Activated T-helper 1 cell treated with anti-CD3 and anti-CD28 coated beads, Interleukin-2, amount 50 U/mL, for 16 hours (primary cell): ENCODE data around the gene GCFC2.
A peak's percentile ranks its signal among the peaks of the same experiment; 100 is the strongest.
"Not testable (repeated sequence)": the region's sequence is repeated elsewhere in the genome, so short reads cannot be mapped to it uniquely, and the experiment has no call there.

ENCODE experiments used
- DNase-seq, 2 donors: peaks; one replicate each; pipeline ENCODE4 v3.0.0-alpha.2; 2020; ENCODE audit warnings: low read depth in 1 of 2, low spot score in 1 of 2

GCFC2 gene

DNA sequence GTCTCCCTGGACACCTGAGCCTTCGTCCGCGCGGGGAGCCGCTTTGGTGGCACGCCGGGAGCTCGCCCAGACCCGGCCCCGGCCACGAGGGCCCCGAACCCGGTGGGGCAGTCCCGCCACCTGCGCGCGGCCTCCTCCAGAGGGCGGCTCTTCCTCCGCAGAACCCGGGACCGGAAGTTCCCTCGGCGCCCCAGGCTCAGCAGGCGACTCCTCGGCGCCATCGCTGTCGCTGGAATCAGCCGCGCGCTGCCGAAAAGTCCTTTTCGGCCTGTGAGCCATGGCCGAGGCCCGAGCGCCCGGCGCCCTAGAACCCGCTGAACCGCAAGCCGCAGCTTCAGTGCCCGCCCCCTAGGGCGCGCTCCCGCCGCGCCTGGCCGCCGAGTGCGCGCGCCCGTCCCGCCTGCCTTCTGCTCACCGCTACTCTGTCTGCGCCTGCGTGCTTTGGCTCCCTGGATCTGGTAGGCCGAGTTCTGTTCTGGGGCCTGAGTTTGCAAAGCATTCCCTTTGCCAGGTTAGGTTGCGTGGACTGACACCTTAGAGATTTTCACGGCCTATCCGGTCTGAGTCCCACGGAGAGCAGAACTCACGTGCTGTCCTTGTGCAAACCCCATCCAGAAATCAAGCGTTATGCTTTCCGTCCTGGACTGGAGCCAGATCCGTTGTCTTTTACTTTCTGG lies at the start of gene GCFC2:
GCFC2 (minus strand) TSS at position 339 of the 677 bp plus-strand sequence; CDS start at position 279, 60 bp downstream.
- DNase-seq = peak; percentile 60 to 73

DNA sequence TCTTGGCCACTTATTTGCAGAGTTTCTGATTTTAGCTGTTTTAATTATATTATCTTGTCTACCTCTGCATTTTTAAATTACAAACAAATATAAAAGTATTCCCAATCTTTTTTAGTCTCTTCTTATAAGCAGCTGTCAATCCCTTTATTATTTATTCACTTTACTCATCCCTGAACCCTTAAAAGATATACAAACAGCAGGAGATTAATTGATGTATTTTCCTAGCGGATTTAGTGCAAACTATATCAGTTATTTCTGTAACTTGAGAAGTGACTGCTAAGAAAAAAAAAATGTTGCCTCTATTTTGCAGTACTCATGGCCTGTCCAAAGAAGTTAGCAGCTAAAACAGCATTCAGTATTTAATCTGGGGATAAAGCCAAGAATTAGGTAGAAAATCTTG lies 42.1 kb upstream of the GCFC2 start:
- DNase-seq = no peak

DNA sequence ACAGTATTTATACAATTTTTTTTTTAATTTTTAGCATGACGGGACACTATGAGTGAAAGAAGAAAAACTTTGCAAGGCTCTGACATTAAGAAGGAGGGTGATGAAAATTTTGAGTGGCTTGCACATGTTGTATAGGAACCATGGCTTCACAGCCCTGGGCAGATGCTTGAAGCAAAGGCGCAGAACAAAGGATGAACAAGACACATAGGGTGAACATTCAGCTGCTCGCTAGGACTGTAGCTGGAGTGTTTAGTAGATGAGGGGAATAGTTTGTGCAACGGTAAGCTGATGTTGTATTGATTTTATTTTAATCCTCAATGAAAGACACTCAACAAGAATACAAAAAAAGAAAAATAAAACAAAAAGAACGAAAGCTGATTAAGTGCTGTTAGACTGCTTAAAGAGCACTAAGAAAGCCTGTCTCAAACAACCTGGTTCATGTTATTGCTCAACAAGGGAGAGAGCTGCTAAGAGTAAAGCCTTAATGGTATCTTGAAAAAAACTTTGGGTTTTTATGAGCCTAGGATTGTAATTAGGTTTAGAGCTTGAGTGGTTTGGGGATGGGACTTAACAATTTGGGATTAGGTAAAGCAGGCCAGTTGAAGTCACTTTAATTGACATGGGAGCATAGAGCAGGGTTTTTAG lies 41.2 kb upstream of the GCFC2 start:
- no peak for DNase-seq

DNA sequence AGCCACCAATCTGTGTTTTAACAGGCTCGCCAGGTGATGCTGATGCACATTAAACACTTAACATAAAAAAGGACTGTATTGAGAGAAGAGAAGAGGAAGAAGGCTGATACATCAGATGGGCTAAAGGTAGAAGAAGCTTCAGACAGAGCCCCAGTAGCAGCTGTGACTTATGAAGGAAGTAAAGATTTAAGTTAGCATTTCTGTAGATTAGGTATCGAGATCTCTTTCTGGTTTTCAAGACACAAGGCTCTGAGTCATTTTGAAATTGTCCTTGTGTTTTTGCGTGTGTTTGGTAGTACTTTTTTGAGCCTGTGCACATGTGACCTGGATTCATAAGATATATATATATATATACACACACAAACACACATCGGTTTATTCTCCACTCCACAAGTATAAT lies 40.6 kb upstream of the GCFC2 start:
- DNase-seq = no peak

DNA sequence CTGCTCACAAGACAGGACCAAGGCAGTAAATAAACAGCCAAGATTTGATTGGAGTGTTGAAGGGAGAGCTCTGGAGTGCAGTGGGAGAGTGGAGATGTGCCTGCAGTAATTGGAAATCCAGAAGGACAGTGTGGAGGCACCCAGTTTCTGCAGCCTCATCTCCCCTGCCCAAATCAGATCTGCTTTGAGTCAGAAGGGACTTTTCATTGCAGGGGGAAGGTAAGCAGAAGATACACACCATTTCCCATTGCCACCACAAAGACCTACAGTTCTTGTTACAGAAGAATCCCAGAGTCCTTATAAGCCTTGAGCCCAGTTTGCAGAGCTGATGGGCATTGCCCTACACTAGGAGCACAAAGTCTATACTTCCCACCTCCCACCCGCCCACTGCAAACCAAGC lies 27.2 kb upstream of the GCFC2 start:
- no peak for DNase-seq

DNA sequence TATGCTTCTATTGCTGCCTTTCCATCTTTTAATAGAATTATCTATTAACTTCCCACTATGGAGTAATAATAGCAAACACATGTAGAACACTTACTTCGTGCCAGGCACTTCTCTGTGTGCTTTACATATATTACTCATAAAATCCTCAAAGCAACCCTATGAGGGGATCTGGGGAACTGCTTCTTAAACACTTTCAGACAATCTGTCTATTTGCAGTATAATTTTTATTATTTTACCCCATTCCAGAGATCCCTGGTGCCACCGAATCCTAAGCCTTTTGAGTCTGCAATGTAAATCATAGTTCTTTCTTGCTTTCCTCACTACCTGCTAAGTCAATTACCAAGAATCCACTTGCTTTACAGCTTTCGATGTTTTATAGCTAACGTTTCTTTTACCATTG lies 25.6 kb upstream of the GCFC2 start:
- no peak for DNase-seq

DNA sequence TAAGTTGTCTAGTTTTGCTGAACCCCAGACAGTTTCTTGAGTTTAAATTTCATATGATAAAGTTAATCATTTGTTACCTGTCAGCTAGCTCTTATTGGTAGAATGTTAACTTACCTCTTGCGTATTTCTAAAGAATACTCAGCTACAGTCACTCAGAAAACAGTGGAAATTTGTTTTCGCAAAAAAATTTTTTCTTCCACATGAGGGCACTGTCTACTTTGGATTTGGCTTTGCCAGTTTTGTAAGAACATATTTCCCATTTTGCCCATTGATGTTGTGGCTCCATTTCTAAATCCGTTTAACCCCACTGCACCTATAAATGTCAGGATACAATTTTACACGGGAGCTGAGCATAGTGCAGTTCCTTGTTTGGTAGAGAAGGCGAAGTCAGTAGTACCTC lies 19.1 kb upstream of the GCFC2 start:
- no peak for DNase-seq

DNA sequence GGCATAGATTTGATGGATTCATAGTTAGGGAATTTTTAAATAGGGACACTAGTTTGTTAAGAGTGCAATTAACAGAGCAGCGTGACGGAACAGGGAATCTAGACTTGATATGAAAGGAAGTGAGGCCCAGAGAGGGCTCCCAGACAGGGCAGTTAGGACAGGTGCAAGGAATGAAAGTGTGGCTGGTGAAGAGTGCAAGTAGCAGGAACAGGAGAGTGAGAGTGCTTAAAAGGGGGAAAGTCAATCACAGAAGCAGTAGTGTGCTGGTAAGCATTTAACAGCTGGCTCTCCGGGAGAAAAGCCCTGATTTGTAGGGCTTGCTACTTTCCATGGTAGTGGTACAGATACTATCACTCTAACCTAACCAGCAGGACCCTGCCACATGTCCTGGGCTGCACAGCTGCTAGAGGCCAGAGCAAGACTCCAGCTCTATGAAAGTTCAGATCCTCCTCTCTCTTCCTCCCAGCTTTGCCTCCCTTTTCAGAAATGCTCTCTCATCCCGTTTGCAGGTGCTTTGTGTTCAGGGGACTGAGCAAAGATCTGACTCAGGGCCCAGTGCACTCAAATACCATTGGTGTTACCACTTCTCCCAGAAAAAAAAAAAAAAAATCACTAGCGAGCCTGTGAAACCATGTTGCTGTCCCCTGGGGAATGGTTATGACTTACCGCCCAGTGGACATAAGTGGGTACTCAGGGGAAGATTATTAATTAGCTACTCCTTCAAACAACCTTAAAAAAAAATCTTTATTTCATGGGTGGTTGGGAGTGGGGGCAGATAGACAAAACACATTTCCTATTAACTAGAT lies 18.1 kb upstream of the GCFC2 start:
- no peak for DNase-seq

DNA sequence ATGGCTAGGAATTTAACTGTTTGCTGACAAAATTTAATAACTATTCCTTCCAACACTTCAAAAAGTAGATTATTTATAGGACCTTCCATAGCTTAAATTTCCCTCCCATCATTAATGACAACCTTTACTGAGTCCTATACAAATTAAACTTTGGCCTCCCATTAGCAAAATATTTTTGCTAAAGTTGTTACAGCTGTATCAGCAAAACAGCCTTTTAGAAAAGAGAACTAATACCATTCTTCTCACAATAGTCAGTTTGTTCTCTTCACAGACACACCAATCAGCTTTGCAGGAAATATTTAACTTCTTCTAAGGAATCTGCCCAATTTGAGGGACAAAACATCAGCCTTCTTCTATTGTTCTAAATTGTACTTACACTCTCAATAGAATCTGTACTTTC lies 12.0 kb upstream of the GCFC2 start:
- no peak for DNase-seq

DNA sequence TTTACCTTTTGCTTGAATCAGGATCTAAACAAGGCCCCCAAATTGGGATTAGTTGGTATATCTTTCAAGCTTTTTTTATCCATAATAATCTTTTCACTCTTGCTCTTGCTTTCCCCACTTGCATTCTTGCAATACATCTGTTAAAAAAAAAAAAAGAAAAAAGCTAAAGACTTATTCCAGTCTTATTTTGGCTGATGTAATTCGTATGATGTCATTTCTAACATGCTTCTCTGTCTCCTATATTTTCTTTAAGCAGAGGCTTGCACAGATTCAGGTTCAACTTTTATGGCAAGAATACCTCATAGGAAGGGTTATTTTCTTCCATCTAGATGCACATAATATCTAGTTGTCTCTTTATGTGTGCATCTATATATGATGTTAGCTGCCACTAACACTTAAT lies 9.8 kb upstream of the GCFC2 start:
- no peak for DNase-seq

DNA sequence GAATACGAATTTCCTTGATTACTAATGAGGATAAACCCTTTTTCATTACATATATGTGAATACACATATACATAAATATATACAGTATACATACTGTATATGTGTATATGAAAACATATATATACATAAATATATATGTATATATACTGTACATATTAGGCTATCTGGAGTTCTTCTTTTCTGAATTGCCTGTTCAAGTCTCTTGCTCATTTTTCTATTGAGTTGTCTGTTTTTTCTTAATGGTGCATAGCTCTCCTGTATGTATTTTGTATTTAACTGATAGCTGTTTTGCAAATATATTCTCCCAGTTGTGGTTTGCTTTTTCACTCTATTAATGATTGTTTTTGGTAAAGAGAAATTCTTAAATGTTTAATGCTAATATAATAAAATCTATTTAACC lies 8.9 kb upstream of the GCFC2 start:
- no peak for DNase-seq

DNA sequence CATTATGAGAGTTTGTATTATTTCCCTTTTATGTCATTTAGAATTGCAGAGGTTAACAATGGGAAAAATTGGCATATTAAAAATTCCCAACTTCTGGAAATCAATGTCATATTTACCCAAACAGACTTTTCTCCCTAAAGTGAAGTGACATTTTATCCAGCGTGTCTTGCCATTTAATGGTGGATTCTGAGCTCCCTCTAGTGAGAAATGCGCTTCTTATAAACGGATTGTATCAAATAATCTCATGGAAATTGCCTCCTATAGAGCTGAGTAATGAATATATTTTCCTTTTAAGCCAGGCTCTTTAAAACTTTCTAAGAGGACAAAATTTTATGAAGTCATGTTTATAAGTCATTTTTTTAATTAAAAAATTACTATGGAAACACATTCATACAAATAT lies 5.7 kb upstream of the GCFC2 start:
- DNase-seq = no peak

DNA sequence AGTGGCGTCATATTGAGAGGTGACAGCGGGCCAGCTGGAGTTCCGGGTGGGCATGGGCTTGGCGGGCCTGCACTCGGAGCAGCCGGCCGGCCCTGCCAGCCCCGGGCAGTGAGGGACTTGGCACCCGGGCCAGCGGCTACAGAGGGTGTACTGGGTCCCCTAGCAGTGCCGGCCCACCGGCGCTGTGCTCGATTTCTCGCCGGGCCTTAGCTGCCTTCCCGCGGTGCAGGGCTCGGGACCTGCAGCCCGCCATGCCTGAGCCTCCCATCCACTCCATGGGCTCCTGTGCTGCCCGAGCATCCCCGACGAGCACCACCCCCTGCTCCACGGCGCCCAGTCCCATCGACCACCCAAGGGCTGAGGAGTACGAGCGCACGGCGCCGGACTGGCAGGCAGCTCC lies 875 bp upstream of the GCFC2 start:
- not testable (repeated sequence) for DNase-seq

DNA sequence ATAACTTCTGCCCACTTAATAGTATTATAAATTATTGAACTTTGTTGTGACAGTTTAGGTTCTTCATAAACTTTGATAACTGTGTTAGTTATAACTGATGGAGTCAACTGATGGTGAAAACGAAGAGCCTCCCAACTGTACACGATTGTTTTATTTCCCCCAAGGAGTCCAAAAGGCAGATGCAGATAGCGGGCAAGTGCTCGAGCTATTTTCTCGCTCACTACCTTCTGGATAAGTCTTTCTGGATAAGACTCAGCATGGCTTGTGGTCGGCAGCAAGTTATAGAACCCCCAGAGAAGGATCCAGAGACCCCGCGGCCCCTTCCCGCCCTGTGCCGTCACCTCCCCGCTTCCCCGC lies 517 bp downstream of the GCFC2 start:
- no peak for DNase-seq

DNA sequence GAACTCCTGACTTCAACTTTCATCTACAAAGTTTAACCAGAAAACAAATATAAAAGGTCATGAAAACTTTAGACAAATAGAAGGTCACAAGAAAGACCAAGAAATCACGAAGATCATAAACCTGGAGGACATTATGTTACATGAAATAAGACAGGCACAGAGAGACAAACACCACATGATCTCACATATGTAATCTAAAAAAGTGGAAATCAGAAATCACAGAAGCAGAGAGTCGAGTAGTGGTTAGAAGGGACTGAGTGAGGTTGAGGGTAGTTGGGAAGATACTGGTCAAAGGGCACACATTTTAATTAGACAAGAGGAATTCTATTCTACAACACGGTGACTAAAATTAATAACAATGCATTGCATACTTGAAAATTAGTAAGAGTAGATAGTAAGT lies 1.4 kb downstream of the GCFC2 start:
- no peak for DNase-seq

DNA sequence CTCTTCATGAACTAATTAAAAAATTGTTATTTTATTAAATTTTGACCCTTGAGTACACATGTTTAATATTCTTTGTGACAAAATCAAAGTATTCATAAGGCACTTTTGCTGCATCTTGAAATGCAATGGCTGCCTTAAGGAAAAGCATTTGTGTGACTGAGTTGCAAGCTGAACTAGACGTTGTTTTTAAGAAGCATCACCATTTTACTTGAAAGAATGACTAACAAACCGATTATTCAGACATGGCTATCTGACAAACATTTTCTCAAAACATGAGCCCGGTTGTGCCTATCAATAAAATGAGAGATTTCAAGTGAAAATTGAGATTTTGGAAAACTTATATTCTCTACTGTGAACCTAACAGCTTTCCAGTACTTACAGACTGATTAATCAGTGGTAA lies 2.8 kb downstream of the GCFC2 start:
- DNase-seq = no peak

DNA sequence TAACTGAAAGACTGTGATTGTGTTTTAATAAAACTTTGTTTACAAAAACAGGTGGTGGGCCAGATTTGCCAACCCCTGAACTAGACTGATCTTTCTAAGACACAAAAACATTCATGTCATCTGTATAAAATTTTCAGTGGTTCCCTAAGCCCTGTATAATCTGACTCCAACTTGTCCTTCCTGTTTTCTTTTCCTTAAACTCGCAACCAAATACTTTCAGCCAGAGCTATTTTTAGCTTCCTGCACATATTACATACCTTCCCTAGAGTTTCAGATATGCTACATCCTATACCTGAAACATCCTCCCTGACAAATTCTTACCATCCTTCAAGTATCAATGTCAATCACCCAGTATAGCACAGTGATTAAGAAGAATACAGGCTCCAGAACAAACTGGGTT lies 4.8 kb downstream of the GCFC2 start:
- DNase-seq = no peak

DNA sequence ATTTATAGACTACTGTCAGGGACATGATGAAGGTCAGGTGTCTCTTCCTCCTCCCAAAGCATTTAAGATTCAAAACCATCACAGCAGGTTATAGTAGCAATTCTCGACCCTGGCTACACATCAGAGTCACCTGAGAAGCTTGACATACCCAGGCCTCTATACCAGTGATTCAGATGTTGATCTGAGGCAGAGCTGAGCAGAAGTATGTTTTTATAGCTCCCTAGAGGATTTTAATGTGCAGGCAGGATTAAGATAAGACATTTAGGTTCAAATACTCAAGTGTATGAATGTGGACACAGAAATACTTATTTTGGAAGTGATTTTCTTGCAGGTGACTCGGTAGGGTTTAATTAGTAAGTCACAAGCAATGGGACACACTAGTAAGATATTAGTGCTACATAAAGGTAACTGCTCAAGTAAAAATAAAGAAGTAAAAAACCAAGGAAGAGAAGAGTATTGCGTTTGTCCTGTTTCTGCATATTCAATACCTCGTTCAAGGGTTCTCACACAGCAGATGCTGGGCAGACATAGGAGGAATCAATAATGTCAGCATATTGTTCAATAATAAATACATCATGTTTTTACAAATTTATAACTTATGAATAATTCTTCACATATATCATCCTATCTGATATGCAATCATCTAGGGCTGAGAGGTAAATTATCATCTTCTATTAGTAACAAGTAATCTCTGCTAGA lies 7.0 kb downstream of the GCFC2 start:
- no peak for DNase-seq

DNA sequence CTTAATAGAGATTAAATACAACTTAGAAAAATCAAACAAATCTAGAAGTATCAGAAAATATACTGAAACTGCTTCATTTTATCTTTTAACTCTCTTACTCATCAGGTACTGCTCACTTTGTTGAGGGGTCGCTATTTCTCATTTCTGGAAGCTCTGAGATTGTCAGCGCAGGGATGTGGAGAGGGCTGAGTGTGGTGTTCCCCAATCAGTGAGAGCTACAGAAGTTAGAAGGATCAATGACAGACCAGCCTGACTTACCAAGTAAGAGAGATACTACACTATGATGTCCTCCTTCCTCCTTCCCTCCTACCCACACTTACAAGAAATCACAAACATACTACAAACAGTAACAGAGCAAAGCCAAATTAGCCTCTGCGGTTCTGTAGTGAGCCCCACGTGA lies 8.1 kb downstream of the GCFC2 start:
- no peak for DNase-seq

DNA sequence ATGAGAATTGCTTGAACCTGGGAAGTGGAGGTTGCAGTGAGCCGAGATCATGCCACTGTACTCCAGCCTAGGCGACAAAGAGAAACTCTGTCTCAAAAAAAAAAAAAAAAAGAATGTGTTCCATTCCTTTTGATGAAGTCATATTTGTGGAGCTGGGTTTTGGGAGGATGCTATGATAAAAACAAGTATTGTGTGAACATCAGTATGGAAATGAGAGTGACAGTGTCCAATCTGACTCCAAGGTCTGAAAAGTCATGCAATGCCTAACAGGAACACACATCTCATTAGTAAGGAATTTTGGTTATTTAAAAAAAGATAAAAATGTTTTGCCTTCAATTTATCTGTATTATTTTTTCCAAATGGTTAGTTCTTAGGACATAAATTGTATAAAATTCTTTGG lies 11.8 kb downstream of the GCFC2 start:
- no peak for DNase-seq

DNA sequence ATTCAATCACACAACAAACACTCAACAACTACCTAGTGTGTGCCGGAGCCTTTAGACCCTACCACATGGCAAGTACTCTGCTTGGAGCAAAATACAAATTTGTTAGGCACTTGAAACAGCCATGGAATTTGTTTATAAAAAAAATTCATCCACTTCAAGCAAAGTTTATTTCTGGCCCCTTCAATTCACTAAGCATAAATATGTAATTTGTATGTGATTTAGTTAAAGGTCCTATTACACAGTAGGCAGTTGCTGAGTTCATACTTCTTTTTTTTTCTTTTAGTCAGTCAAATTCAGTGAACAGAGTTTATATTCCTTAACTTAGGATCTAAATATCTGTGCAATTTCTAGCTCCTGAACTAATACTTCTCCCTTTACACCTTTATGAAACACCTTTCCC lies 22.5 kb downstream of the GCFC2 start:
- DNase-seq = no peak

DNA sequence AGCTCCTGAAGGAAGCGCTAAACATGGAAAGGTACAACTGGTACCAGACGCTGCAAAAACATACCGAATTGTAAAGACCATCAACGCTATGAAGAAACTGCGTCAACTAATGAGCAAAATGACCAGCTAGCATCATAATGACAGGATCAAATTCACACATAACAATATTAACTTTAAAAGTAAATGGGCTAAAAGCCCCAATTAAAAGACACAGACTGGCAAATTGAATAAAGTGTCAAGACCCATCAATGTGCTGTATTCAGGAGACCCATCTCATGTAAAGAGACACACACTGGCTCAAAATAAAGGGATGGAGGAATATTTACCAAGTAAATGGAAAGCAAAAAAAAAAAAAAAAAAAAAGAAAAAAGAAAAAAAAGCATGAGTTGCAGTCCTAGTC lies 27.3 kb downstream of the GCFC2 start:
- DNase-seq = not testable (repeated sequence)
